GM11168 (cell line): ENCODE results near the gene CD55.
"Not testable (repeated sequence)": the region's sequence is repeated elsewhere in the genome, so short reads cannot be mapped to it uniquely, and the experiment has no call there.

ENCODE experiments used
- in situ Hi-C: fragments of 300-500 bp; cut with MboI; formaldehyde crosslinking; loops from one replicate; pipeline ENCODE4 v1.12.0; 2022; ENCODE audit warnings: low sequenced_read_pairs; ENCODE audit not compliant: unreplicated experiment

The CD55 gene

DNA sequence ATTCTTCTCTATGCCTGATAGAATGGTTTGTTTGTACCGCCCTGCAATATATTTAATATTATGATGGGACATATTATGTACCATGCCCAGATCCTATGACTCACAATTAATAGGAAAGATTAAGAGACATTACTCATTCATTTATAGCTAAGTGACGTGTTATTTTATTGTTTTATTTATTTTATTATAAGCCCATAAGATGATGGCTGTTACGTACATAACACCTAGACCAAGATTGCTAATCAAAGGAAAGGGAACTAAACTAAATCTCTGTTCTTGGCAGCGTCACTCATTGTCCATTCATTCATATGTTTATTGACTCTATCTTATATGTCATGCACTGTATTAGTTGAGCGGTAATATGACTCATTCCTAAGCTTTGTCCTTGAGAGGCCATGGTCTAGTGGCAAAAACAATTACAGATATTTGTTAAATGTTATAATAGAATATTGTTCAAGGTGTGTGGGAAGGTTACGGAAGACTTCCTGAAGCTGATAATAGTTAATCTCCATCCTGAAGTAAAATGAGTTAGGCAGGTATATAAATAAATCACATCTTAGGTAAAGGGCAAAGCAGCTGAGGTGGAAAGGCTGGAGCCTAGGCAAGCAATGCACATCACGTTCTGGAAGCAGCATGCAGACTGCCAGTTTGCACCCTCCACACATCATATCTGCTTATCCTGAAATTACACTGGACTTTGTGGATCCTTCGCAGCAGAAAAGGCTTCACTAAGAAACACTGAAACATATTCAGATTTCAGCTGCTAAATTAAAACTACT is 16.6 kb upstream of the CD55 start:
- in situ Hi-C loops: no loop called here

DNA sequence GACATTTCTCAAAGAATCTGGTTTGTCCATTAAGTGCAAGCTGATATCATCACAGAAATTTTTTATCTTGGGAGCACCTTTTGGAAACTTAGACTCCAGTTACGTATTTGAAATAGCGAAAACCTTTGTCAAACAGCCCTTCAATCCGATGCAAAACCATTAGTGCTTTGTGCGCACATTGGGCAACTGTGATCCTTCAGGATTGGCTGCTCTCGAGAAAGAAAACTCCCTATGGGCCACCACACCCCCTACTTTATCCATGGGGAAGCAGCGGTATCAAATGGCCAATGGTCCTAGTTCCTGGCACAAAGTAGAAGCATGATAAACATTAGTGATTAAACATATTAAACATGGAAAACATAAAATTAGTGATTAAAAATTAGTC is 16.0 kb upstream of the CD55 start:
- in situ Hi-C loops: no loop called here

DNA sequence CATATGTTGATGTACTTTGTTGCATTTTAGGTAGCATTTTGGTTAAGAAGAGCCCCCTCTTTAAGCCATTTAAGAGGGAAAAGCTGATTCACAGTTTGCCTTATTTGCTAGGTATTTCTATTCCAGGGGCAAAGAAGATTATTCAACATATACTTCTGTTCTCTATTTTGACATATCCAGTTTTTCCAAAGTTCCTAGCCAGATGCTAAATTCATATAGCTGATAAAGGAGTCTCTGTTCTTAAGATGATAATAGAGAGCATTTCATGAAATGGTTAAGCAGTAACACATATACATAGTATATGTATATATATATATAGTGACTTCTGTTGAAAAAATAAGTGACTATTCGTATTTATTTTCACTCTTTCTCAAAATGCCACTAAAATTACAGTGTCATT is 15.5 kb upstream of the CD55 start:
- in situ Hi-C loops: no loop called here

DNA sequence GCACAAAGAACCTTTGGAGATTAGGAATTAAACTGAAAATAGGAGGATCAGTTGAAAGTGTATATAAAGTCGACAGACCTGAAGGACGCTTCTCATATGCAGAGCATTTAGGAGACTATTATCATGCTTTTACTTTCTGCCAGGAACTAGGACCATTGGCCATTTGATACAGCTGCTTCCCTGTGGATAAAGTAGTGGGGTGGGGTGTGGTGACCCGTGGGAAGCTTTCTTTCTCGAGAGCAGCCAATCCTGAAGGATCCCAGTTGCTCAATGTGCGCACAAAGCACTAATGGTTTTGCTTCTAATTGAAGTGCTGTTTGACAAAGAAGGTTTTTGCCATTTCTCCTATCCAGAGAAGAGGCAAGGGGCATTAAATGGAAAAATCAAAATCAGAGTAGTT is 14.9 kb upstream of the CD55 start:
- in situ Hi-C loops: no loop called here

DNA sequence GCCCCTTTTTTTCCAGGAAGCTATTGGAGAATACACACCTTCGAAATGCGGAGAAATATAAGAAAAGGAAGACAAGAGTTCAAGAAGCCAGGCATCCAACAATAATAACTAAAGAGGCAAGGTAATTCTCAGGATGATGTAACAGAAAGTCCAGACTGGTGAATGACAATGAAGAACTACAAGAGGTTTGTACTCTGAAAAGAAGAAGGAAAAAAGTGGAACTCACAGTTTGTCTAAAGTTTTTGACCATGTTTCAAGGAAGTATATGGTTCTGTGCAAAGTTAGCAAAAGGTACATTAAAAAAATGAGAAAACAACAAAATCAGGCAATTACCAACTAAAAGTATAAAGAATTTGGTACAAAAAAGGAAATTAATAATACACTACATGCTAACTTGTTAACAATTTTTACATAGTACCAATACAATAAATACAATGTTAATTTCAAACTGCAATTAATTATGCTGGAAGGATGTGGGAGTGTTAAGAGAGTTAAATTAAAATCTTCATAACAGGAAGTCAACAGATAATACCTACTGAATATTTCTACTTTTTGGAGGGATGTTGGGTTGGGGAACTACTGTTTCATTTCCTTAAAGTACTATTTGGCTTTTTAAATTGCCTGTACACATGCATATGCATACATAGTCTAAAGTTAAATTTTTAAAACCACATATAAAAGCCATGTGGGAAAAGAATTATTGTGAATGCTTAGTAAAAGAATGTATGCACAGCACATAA is 12.9 kb upstream of the CD55 start:
- in situ Hi-C loops: no loop called here

DNA sequence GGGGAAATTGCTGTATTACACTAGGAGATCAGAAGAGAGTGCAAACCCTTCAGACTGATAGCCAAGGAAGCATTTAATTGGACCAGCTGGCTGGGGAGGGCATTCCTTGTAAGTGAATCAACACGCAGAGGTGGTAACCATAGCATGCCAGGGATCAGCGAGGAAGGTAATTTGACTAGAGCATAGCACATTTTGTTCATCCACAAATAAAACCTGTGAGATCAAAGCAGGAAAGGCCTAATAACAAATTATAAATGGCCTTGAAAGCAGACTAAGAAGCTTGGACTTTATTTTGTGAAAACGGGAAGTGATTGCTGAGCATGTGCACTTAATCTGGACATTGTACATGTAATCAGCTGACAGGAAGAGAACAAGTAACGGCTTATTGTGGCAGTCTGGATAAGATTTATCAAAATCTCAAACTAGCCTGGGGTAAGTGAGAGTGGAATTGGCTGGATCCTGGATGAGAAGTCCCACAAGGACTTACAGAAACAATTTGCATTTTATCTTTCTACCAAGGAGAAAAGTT is 11.7 kb upstream of the CD55 start:
- in situ Hi-C loops: no loop called here

DNA sequence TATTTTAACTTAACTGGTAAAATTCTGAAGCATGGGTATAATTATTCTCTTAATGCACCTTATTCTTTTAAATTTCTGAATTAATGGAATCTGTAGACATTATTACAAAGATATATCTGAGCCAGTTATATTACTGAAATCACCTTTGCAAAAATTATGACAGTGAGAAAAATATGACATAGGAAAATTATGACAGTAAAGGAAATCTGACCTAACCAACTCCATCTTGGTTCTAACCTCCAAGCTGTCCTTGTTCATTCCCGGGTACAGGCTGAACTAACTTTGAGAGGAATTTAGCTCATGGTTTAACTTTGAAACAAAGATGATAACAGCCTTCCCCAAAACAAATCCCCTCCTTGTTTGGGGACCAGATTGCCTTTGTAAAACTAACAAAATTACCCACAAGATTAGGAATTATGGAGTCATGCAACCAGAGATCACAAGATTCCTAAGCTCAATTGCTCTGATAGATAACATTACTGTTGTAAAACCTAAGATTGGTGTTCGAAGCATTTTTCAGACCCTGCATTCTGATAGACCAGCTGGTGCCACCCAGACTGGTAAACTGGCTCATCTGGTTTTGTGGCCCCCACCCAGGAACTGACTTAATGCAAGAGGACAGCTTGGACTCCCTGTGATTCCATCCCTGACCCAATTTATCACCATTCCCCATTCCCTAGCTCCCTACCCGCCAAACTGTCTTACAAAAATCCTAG is 9.4 kb upstream of the CD55 start:
- in situ Hi-C loops: no loop called here

DNA sequence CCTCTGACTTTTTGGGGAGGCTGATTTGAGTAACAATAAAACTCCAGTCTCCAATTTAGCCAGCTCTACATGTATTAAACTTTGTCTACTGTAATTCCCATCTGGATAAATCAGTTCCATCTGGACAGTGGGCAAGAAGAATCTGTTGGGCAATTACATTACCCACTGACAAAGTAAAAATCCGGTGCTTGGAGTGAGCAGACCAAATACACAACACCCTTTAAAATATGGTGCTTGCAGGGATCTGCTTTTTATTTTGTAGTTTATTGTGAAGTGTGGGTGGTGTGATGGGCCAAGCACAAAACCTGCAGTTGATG is 8.9 kb upstream of the CD55 start:
- in situ Hi-C loops: no loop called here

DNA sequence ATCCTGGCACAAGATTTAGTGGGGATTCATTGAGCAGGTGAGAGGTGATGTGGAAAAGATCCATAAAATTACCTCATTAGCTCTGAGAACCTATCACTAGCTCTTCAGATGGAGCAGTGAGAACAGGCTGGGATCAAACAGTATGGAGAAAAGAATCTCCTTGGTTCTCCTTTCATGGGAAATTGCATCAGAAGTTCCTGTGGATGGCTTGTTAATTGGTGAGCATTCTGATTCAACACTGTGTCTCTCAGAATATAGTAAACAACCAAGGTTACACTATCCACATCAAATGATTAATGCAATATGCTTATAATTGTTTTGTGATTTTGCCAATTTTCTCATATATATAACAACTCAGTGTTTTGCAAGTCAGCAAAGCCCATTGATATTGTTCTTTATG is 8.3 kb upstream of the CD55 start:
- in situ Hi-C loops: no loop called here

DNA sequence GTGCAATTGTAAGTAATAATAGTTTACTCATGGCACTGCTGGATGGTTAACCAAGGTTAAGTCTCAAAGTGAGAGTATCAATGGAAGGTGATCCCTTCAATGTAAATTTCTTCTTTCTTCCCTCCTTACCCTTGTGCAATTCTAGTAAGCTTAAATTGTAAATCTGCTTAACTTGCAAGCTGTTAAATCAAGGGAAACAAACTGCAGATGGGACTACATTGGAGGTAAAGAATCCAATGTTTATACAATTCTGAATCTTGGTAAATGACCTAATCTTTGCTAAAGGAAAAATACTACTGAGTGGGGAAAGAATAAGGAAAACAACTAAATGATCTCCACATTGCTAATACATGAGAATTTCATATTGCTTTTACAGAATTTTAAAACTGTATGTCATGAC is 6.7 kb upstream of the CD55 start:
- in situ Hi-C loops: no loop called here

DNA sequence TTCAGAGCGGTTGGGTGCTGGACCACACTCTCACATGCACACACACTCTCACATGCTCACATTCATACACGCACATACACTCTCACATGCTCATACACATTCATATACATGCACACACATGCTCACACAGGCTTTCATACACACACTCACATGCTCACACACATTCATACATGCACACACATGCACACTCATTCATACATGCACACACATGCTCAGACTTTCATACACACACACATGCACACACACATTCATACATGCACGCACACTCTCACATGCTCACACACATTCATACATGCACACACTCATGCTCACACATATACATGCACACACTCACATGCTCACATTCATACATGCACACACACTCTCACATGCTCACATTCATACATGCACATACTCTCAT is 6.0 kb upstream of the CD55 start:
- in situ Hi-C loops: no loop called here

DNA sequence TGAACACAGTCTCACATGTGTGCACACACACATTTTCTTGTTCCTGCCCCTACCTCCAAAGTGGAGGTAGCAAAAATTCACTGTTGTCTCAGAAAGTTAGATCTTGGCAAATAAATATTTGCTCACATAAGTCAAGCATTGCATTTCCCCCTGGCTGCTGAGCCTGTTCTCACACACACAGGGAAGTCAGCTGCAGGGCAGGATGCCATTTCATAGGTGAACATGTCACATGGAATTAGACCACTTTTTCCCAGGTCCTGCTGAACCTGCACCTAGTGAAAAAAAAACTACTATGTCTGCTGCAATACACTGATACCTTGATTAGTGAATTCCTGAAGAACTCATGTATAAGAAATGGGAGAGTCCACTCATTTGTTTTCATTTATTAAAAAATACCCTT is 5.3 kb upstream of the CD55 start:
- in situ Hi-C loops: no loop called here

DNA sequence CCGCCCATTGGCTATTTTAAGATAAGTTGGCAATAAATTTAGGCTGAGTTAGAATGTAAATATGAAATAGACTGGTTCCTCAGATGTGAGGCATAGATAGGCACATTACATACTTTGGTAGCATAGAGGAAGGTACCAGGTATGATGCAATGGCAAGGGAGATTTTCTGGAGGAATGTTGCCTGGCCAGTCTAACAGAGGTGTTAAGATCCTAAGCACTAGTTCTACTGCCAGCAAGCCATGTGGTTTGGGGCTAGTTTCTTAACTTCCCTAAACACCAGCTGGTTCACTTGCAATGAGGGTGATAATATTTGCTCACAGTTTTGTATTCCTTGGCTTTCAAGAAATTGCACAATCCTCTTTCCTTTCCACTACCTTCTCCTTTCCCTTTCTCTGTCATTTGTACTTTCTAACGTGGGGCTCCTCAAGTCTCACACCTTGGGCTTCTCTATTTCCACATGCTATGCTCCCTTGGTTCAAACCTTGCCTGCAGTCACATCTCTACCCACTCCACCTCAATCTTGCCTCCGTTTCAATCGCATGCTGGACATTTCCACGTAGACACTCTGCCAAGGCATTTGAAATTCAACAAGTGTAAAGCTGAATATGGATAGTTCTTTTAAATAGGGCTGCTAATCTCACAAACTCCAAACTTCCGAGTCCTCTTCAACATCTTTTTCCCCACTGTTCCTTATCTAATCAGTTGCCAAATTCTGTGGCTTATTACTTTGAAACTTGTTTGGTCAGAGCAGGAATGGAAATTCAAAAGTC is 4.7 kb upstream of the CD55 start:
- in situ Hi-C loops: no loop called here

DNA sequence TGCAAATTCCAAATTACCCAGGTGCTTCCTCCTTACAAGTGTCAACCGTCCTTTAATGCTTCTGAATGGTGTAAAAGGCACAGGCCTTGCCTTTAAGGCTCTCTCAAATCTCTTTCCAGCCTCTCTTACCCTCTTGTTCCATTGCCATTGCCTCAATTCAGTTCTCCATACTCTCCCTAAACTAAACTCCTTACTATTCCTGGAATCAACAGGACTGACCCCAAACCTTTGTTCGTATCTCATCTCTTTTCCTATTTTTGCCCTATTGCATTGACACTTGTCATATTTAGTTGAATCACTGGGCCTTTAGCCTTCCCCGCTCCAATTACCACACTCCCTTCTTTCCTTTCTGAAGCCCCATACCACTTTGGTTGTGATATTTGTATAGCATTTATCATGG is 3.9 kb upstream of the CD55 start:
- in situ Hi-C loops: no loop called here

DNA sequence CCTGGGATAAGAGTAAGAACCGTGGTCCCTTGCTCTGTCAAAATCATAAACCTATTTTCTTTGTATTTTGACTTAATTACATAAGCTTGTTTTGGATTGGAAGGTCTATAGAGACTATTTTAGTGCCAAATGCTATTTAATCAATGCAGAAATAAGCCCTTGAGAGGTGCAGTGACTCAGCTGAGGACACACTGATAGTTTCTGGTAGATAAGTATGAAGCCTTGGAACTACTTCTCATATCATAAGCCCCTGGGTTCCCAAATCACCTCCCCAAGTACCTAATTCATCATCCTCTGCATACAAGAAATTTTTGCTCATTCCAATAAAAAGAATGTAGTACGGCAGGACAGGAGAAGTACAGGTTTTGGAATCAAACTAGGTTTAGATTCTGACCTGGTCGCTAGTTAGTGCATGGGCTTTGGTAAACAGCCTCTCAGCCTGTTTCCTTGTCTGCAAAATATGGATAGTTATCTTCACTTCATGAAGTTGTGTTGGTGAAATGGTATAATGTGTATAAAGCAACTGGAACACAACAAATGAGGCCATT is 3.3 kb upstream of the CD55 start:
- in situ Hi-C loops: no loop called here

DNA sequence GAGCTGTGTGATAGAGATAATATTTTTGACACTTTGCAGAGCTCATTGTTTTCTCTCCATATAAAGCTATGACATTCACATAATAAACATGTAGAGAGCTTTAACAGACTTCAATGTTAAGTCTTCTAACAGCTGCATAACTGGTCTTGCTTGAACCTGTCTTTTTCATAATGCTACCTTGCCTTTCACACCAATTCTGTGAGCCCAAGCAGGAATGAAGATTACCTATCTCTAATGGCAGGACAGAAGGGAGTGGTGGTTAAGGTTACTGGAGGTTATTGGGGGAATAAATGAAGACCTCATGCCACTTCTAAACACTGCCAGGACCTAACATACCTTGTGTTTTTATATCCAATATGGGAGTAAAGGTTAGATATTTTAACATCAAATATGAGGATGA is 2.3 kb upstream of the CD55 start:
- in situ Hi-C loops: no loop called here

DNA sequence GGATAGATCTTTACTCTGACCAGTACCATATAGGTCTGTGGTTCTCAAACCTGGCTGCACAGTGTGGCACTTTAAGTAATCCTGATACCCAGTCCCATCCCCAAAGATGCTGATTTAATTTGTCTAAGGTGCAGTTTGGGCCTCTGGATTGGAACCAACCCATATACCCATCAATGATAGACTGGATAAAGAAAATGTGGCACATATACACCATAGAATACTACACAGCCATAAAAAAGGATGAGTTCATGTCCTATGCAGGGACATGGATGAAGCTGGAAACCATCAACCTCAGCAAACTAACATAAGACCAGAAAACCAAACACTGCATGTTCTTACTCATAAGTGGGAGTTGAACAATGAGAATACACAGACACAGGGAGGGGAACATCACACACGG is 1.4 kb upstream of the CD55 start:
- in situ Hi-C loops: not testable (repeated sequence)

DNA sequence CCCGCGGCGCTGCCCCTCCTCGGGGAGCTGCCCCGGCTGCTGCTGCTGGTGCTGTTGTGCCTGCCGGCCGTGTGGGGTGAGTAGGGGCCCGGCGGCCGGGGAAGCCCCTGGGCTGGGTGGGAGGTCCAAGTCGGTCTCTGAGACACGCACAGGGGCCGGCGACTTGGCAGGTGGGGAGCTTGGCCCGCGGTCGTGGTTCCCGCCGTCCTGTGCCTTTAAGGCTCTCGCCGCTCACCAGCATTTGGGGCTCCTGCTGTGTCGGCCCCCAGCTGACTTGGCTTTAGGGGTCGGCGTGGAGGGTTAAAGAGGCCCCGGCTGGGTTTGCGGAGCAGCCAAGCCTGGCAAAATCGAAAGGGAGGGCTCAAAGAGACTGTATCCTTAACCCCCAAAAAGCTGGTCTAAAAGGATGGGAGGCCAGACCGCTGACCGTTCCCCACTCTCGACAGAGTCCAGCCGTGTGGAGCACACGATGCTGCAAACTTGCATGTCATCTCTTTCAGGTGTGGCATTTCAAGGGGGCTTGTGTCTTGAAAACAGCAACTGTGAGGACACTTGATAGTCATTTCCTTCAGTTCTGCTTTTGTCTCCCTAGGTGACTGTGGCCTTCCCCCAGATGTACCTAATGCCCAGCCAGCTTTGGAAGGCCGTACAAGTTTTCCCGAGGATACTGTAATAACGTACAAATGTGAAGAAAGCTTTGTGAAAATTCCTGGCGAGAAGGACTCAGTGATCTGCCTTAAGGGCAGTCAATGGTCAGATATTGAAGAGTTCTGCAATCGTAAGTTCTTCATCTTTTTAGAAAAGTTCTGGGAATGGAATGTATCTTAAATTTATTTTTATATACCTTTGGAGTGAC is 540 bp downstream of the CD55 start:
- in situ Hi-C loops: no loop called here

DNA sequence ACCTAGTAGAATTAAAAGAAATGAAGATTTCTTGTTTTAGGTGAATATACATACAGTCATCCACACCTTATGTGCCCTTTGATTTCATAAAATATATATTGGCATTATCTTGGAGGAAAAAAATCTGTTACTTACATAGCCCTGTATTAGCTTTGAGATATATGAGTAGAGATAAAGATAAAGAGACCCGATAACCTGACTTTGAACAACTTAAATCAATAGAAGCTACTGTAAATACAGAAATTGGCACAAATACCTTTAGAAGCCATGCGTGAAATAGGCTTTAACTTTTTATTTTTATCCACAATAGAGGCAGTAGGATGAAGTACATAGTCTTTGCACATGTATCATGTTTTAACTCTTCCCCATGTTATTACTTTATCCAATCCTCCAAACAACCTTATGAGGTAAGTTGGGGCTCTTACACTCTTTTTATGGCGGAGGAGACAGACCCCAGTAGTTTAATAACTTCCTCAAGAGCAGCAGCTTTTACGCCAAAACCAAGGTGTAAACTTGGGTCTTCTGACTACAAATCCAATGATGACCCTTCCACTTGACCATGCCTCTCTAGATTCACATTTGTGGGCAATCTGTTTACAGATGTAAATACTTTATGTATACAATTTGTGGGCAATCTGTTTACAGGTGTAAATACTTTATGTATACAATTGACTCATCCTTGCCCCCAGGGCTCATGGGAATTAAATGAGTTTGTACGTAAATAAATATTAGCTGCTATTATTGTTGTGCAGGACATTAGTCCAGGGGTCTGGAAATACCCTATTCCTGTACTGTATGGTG is 2.1 kb downstream of the CD55 start:
- in situ Hi-C loops: no loop called here
